HG02884 (cell line): ENCODE results near the gene PEX16.

Experiments used
- ATAC-seq: cut with Tn5 transposase; IDR thresholded peaks from one replicate; pipeline ENCODE4 v1.9.1; 2021; ENCODE audit warnings: mild to moderate bottlenecking, moderate library complexity; ENCODE audit not compliant: unreplicated experiment

PEX16 gene

GRCh38 chr11:45880772-45881570 lies 36.7 kb downstream of the PEX16 start:
- no peak for ATAC-seq

GRCh38 chr11:45879803-45880686 lies 37.6 kb downstream of the PEX16 start:
- no peak for ATAC-seq

GRCh38 chr11:45877845-45878244 lies 39.8 kb downstream of the PEX16 start:
- ATAC-seq, result no peak

- no peak for ATAC-seq
These were observed 40.5 kb downstream of the PEX16 start for GRCh38 chr11:45877221-45877620.

GRCh38 chr11:45876401-45876800 lies 41.3 kb downstream of the PEX16 start:
- ATAC-seq, result no peak

GRCh38 chr11:45872651-45873356 lies 44.9 kb downstream of the PEX16 start:
- ATAC-seq, result no peak

GRCh38 chr11:45871638-45872037 lies 46.0 kb downstream of the PEX16 start:
- no peak for ATAC-seq

- no peak for ATAC-seq
These were observed 47.0 kb downstream of the PEX16 start for GRCh38 chr11:45870706-45871105.

- ATAC-seq, result no peak
These were observed 48.1 kb downstream of the PEX16 start for GRCh38 chr11:45869551-45869950.

- ATAC-seq, result no peak
These were observed 53.6 kb downstream of the PEX16 start for GRCh38 chr11:45864041-45864440.

- no peak for ATAC-seq
These were observed 56.7 kb downstream of the PEX16 start for GRCh38 chr11:45860764-45861510.

GRCh38 chr11:45860348-45860747 lies 57.3 kb downstream of the PEX16 start:
- ATAC-seq, result no peak
